Measurements from ENCODE around the gene MYCBP. TPM values are rescaled to one million over a fixed set of nuclear protein-coding genes. Genes with fewer than 3 reads are reported as not detected.

The MYCBP gene
- total and polyA plus RNA-seq, 2 experiments from 2014 or later = 33.6 to 82.3 TPM

DNA sequence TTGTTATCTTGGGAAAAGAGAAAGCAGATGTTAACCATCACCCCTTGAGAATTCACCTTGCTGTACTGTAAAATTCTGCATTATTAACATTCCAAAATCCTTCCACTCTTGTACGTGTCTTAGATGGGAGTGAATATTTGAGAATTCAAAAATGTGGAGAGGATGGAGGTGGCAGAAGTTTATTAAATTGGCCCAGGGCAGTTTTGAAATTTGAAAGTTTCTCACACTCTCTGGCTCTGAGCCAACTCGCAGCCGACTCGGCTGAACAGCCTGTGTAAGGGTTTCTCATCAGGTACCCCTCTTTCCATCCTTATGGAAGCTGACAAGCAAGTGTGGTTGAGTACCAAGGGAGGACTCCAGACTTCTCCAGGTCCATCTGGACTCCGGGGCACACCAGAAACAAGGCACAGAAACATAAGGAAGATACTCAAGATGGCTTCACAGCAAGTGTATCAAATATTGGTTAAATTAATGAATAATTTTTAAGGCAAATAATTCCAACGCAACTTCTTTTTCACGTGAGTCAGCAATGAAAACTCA is 58.6 kb downstream of the MYCBP start (continued):
- no peak for TF ChIP-seq ZNF462 (CRISPR knock-in tag; IDR thresholded peaks at IDR 0.05)
- TF ChIP-seq, protein P1, sequence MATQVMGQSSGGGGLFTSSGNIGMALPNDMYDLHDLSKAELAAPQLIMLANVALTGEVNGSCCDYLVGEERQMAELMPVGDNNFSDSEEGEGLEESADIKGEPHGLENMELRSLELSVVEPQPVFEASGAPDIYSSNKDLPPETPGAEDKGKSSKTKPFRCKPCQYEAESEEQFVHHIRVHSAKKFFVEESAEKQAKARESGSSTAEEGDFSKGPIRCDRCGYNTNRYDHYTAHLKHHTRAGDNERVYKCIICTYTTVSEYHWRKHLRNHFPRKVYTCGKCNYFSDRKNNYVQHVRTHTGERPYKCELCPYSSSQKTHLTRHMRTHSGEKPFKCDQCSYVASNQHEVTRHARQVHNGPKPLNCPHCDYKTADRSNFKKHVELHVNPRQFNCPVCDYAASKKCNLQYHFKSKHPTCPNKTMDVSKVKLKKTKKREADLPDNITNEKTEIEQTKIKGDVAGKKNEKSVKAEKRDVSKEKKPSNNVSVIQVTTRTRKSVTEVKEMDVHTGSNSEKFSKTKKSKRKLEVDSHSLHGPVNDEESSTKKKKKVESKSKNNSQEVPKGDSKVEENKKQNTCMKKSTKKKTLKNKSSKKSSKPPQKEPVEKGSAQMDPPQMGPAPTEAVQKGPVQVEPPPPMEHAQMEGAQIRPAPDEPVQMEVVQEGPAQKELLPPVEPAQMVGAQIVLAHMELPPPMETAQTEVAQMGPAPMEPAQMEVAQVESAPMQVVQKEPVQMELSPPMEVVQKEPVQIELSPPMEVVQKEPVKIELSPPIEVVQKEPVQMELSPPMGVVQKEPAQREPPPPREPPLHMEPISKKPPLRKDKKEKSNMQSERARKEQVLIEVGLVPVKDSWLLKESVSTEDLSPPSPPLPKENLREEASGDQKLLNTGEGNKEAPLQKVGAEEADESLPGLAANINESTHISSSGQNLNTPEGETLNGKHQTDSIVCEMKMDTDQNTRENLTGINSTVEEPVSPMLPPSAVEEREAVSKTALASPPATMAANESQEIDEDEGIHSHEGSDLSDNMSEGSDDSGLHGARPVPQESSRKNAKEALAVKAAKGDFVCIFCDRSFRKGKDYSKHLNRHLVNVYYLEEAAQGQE (IDR thresholded peaks at IDR 0.05; ENCODE audit: unreplicated experiment) = no peak
- no peak for TF ChIP-seq ETS1 (IDR thresholded peaks at IDR 0.05)
- no peak for TF ChIP-seq EZH2 (IDR thresholded peaks at IDR 0.05; ENCODE audit: low read depth, unreplicated experiment)
- TF ChIP-seq STAT1 (IDR thresholded peaks at IDR 0.05; ENCODE audit: unreplicated experiment) = no peak
- no peak for TF ChIP-seq ZNF331 (CRISPR knock-in tag; IDR thresholded peaks at IDR 0.05; ENCODE audit: low read depth)

Measured in GM23338 (cell line).